ENCODE results near the gene PAM16. TPM values are rescaled to one million over a fixed set of nuclear protein-coding genes. Genes with fewer than 3 reads are reported as not detected.

Gene PAM16
- total RNA-seq, 4 donors from 2014 or later, result 26.5 to 40.5 (median 29.2) TPM

DNA sequence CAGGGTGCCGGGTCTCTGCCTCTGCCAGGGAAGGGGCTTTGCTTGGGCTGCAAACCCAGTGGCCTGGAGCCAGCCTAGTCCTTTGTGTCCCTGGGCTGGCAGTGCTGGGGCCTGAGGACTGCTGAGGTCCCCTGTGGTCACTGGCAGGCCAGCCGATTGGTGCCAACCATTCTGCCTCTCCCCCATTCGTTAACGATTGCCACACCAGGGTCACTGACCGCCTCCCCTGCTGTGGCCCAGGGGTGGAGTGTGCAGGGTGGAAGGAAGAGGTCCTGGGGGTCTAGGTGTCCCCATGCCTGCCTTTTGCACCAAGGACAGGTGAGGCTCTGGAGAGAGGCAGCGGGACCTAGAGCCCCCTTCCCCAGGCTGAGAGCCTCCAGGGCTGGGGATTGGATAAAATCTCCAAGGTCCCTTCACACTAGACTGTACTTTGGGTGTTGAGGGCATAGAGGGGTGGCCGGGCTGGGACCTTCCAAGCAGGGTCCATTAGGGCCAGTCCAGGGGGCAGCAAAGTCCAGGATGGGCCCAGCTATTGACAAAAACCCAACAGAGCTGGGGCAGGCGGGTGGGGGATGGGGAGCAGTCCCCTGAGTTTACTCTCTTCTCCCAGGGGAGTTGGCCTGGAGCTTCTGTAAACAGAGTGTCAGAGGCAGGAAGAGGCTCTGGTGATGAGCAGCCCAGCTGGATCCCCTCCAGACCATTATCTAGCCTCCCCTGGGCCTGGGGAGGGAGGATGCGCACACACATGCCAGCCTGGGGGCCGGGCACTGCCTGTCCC lies 21.6 kb upstream of the PAM16 start:
- Histone ChIP-seq H3K4me1 (peaks cover 27 to 65% (median 52%) of the 10 kb centered on the region in 4 donors), H3K9me3 (no peaks in the 10 kb centered on the region), H3K4me3 (peak overlapping the region; percentile 52 to 67 (median 58)), H3K36me3 (no peaks in the 10 kb centered on the region), H3K27me3 (no peaks in the 10 kb centered on the region), H3K27ac (peak overlapping the region; percentile 78 to 92 (median 83))
- in situ Hi-C loops (cut with MboI; ENCODE audit: low pct_ligation_motif_present in 1 of 4, low pct_unique_long_range_greater_than_20kb in 1 of 4, low sequenced_read_pairs in 3 of 4), result no loop called here
- no peak for DNase-seq
- 60 to 63% methylated on average over 1 to 9 of the region's 10 CpGs for WGBS, 2 donors (ENCODE audit: low coverage in 1 of 2)
- TF ChIP-seq POLR2AphosphoS5 (IDR thresholded peaks at IDR 0.05), result no peak
- no peak for TF ChIP-seq POLR2A (IDR thresholded peaks at IDR 0.05)
- TF ChIP-seq, protein P1, sequence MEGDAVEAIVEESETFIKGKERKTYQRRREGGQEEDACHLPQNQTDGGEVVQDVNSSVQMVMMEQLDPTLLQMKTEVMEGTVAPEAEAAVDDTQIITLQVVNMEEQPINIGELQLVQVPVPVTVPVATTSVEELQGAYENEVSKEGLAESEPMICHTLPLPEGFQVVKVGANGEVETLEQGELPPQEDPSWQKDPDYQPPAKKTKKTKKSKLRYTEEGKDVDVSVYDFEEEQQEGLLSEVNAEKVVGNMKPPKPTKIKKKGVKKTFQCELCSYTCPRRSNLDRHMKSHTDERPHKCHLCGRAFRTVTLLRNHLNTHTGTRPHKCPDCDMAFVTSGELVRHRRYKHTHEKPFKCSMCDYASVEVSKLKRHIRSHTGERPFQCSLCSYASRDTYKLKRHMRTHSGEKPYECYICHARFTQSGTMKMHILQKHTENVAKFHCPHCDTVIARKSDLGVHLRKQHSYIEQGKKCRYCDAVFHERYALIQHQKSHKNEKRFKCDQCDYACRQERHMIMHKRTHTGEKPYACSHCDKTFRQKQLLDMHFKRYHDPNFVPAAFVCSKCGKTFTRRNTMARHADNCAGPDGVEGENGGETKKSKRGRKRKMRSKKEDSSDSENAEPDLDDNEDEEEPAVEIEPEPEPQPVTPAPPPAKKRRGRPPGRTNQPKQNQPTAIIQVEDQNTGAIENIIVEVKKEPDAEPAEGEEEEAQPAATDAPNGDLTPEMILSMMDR (IDR thresholded peaks at IDR 0.05), result no peak
- TF ChIP-seq EP300 (IDR thresholded peaks at IDR 0.05; ENCODE audit: low read depth), result no peak
- intact Hi-C loops (cut with DNase I; ENCODE audit: low total_unique reads), result no loop called here

DNA sequence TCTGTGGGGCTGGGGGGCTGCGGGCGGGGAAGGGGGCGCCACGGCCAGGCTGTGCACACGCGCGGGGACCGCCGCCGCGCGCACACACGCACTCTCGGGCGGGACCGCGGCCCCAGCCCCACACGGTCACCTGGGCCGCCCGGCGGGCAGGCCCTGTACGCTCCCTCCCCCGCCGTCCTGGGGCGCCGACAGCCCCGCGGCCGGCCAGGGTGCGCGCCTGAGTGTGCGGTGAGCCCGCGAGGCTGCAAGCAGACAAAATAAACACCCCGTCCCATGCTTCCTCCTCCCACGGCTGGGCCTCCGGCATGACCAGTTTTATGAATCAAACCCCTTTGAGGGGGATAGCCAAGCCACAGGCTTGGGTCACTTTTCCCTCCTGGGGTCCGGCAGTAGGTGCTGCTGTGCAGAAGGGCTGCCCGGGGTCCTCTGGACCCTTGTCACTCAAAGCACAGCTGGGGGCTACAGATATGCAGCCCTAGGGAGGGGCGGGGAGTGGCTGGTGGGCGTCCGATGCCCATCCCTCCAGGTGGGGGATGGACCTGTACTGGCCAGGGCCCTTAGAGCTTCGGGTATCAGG lies 21.0 kb upstream of the PAM16 start:
- H3K4me3 ChIP-seq, result peak overlapping the region; percentile 52 to 67 (median 58)
- TF ChIP-seq POLR2A (IDR thresholded peaks at IDR 0.05) (no peak), POLR2AphosphoS5 (IDR thresholded peaks at IDR 0.05) (no peak), EP300 (IDR thresholded peaks at IDR 0.05; ENCODE audit: low read depth) (no peak)
- TF ChIP-seq, protein P1 (IDR thresholded peaks at IDR 0.05), result no peak
- peaks cover 23 to 58% (median 46%) of the 10 kb centered on the region in 4 donors for H3K4me1 ChIP-seq
- in situ Hi-C loops (cut with MboI; ENCODE audit: low pct_ligation_motif_present in 1 of 4, low pct_unique_long_range_greater_than_20kb in 1 of 4, low sequenced_read_pairs in 3 of 4), result no loop called here
- DNase-seq, result no peak
- no peaks in the 10 kb centered on the region for H3K27me3 ChIP-seq
- H3K27ac ChIP-seq, result peak overlapping the region; percentile 78 to 92 (median 83)
- no peaks in the 10 kb centered on the region for H3K9me3 ChIP-seq
- WGBS, 2 donors (ENCODE audit: low coverage in 1 of 2), result 35% methylated on average over 6 of the region's 43 CpGs; no CpG with 5 or more reads in 1 of the 2 donors
- H3K36me3 ChIP-seq, result no peaks in the 10 kb centered on the region
- intact Hi-C loops (cut with DNase I; ENCODE audit: low total_unique reads), result no loop called here

DNA sequence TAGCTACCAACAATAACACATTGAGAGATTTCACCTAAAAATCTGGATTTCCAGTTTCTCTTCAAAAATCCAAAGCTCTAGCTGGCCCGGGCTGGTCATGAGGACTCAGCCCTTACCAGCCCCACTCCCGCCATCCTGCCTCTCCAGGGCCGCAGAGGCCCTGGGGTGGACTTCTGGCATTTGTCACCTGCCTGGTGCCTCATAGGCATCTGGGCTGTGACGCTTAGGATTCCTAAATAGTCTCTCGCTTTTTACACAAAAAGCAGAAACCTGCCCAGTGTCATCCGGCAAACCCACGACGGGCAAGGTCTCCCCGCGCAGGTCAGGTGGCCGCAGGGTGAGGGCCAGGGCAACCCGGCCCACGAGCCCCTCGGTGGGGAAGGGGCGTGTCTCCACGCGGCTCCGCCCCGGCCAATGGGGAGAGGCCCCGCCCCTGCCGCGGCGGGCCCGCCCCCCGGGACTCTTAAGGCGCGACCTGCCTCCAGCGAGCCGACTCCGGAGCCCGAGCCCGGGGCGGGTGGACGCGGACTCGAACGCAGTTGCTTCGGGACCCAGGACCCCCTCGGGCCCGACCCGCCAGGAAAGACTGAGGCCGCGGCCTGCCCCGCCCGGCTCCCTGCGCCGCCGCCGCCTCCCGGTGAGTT lies 20.4 kb upstream of the PAM16 start, which contains the start of gene VASN:
VASN (plus strand) TSS at position 492 of the 644 bp plus-strand sequence. CDS start 9,030 bp downstream, outside the sequence.
- Histone ChIP-seq H3K27me3 (no peaks in the 10 kb centered on the region), H3K9me3 (no peaks in the 10 kb centered on the region), H3K27ac (peak within 1 kb of the TSS; percentile 78 to 92 (median 83)), H3K4me1 (peaks cover 23 to 52% (median 42%) of the 10 kb centered on the region in 4 donors), H3K36me3 (no peaks in the 10 kb centered on the region), H3K4me3 (peak within 1 kb of the TSS; percentile 52 to 67 (median 58))
- in situ Hi-C loops (cut with MboI; ENCODE audit: low pct_ligation_motif_present in 1 of 4, low pct_unique_long_range_greater_than_20kb in 1 of 4, low sequenced_read_pairs in 3 of 4) (no loop called here), intact Hi-C loops (cut with DNase I; ENCODE audit: low total_unique reads) (no loop called here)
- DNase-seq, result peak; percentile 77
- TF ChIP-seq EP300 (IDR thresholded peaks at IDR 0.05; ENCODE audit: low read depth), result no peak
- peak; percentile 95 to 97 (median 97) for TF ChIP-seq POLR2AphosphoS5 (IDR thresholded peaks at IDR 0.05)
- TF ChIP-seq POLR2A (IDR thresholded peaks at IDR 0.05), result peak; percentile 83
- WGBS, 2 donors (ENCODE audit: low coverage in 1 of 2), result 19% methylated on average over 10 of the region's 50 CpGs; no CpG with 5 or more reads in 1 of the 2 donors

DNA sequence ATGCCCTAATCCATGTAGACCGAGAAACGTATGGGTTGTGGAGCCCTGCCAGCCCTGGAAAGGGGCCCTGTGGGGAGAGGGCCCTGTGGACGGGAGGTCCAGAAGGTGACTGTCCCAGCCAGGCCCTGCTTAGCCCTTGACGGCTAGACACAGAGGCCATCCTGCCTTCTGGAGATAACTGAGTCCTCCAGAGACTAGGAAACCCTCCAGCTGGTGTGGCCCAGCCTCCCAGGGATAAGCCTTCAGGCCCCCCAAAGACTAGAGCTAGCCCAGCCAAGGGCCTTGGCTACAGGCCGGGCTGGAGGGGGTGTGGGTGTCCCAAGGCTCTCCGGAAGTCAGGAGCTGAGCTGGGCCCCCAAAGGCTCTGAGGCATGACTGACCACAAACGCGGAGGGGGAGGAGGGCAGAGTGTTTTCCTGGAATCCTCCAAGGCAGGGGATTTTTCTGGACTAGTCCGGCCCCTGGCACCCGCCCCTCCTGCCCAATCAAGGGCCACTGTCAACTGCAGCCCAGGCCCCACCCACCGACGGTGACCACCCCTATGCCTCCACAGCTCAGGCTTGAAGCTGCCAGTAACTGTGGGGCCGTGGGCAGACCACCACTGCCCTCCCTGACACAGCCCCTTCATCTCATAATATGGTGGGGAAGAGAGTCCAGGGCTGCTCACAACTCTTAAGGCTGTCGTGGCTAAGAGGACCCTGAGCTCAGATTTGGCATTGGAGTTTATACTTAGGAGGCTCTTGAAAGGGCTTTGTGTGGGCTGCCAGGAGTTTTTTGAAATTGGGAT lies 19.6 kb upstream of the PAM16 start:
- in situ Hi-C loops (cut with MboI; ENCODE audit: low pct_ligation_motif_present in 1 of 4, low pct_unique_long_range_greater_than_20kb in 1 of 4, low sequenced_read_pairs in 3 of 4) (no loop called here), intact Hi-C loops (cut with DNase I; ENCODE audit: low total_unique reads) (no loop called here)
- Histone ChIP-seq H3K9me3 (no peaks in the 10 kb centered on the region), H3K27ac (peak overlapping the region; percentile 78 to 92 (median 83)), H3K4me3 (peak overlapping the region in 1 of 4 donors; percentile 60), H3K36me3 (no peaks in the 10 kb centered on the region), H3K27me3 (no peaks in the 10 kb centered on the region), H3K4me1 (peaks cover 21 to 45% (median 37%) of the 10 kb centered on the region in 4 donors)
- no peak for TF ChIP-seq POLR2A (IDR thresholded peaks at IDR 0.05)
- peak in 2 of 3 donors; percentile 17 to 21 for TF ChIP-seq POLR2AphosphoS5 (IDR thresholded peaks at IDR 0.05)
- peak; percentile 57 for DNase-seq
- 63 to 80% methylated on average over 1 to 12 of the region's 14 CpGs for WGBS, 2 donors (ENCODE audit: low coverage in 1 of 2)
